Measurements from ENCODE around the gene CAGE1. TPM values are rescaled to one million over a fixed set of nuclear protein-coding genes. Genes with fewer than 3 reads are reported as not detected.

Gene CAGE1
- total and polyA plus RNA-seq, 2 donors (not counting 3 experiments of a cell fraction or from before 2014, with no cell fraction given): not detected

DNA sequence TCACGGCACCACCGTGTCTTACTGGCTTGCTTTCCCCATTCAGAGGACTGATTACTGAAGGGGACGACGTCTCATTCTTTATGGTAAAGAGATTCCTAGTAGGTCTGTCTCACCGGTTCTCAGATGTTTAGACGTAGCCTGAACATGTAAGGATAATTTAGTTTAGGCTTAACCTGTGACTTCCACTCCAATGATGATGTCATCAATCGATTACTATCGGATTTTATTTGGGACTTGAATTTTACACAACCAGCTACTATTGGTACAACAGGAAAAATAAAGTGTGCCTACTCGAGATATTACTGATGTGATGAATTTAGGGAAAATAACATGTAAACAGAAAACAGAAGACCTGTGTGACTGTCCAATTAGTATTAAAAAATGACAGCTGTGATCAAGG lies 72.0 kb downstream of the CAGE1 start:
- no peak for TF ChIP-seq MAX (IDR thresholded peaks at IDR 0.05; ENCODE audit: insufficient read depth, insufficient read length)
- TF ChIP-seq GATA2 (IDR thresholded peaks at IDR 0.05; ENCODE audit: insufficient read depth, insufficient read length, low read depth, low read length): no peak
- no peak for TF ChIP-seq MYC (IDR thresholded peaks at IDR 0.05; ENCODE audit: low read depth, low read length)
- no peak for TF ChIP-seq POLR2AphosphoS5 (IDR thresholded peaks at IDR 0.05; ENCODE audit: insufficient read depth, low read depth, low read length)
- no peak for TF ChIP-seq FOS (IDR thresholded peaks at IDR 0.05; ENCODE audit: borderline replicate concordance, insufficient read depth, low read length)
- TF ChIP-seq EZH2 (IDR thresholded peaks at IDR 0.05; ENCODE audit: borderline replicate concordance, low read depth, low read length, severe bottlenecking): no peak
- TF ChIP-seq JUN (IDR thresholded peaks at IDR 0.05; ENCODE audit: borderline replicate concordance, insufficient read depth, insufficient read length, low read depth): no peak
- TF ChIP-seq POLR2A (IDR thresholded peaks at IDR 0.05; ENCODE audit: low read depth, low read length): no peak
- TF ChIP-seq, protein P1, sequence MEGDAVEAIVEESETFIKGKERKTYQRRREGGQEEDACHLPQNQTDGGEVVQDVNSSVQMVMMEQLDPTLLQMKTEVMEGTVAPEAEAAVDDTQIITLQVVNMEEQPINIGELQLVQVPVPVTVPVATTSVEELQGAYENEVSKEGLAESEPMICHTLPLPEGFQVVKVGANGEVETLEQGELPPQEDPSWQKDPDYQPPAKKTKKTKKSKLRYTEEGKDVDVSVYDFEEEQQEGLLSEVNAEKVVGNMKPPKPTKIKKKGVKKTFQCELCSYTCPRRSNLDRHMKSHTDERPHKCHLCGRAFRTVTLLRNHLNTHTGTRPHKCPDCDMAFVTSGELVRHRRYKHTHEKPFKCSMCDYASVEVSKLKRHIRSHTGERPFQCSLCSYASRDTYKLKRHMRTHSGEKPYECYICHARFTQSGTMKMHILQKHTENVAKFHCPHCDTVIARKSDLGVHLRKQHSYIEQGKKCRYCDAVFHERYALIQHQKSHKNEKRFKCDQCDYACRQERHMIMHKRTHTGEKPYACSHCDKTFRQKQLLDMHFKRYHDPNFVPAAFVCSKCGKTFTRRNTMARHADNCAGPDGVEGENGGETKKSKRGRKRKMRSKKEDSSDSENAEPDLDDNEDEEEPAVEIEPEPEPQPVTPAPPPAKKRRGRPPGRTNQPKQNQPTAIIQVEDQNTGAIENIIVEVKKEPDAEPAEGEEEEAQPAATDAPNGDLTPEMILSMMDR (IDR thresholded peaks at IDR 0.05; ENCODE audit: extremely low read depth in 1 of 2, insufficient read depth in 1 of 2, low read depth in 1 of 2, low read length in 2 of 2): no peak
- H3K9me3 ChIP-seq (replicated peaks; ENCODE audit: control insufficient read depth, insufficient read depth, low read length): no peaks in the 10 kb centered on the region
- H3K4me3 ChIP-seq (replicated peaks in 1 of 3; ENCODE audit: insufficient read depth in 1 of 3, low read depth in 1 of 3, low read length in 3 of 3): no peak overlapping the region
- H3K9me1 ChIP-seq (replicated peaks; ENCODE audit: control insufficient read depth, extremely low read depth, insufficient read depth, low read length): no peaks in the 10 kb centered on the region
- no peaks in the 10 kb centered on the region for H3K36me3 ChIP-seq (ENCODE audit: control insufficient read depth in 2 of 2, extremely low read depth in 1 of 2, insufficient read depth in 2 of 2, low read length in 2 of 2)
- no peaks in the 10 kb centered on the region for H4K20me1 ChIP-seq (replicated peaks; ENCODE audit: control insufficient read depth, extremely low read depth, insufficient read depth, low read length)
- H3K4me2 ChIP-seq (ENCODE audit: insufficient read depth, low read length): no peak overlapping the region
- ChIA-PET POLR2A (no interaction called here), CTCF (no interaction called here)
- dilution Hi-C loops (cut with MboI; ENCODE audit: extremely low pct_ligation_motif_present, low sequenced_read_pairs): no loop called here
- peaks cover 4% of the 10 kb centered on the region for H3K4me1 ChIP-seq (ENCODE audit: control insufficient read depth, extremely low read depth, insufficient read depth, low read length)
- BruUV-seq (replicated peaks): no TSS peak
- H3K79me2 ChIP-seq (ENCODE audit: control insufficient read depth, insufficient read depth, low read length): peaks cover 4% of the 10 kb centered on the region
- FAIRE-seq (no peak), DNase-seq (ENCODE audit: low read depth, low spot score) (no peak)
- H3K27me3 ChIP-seq (ENCODE audit: control insufficient read depth in 2 of 2, insufficient read depth in 2 of 2, low read length in 2 of 2): peaks cover 0 to 2% of the 10 kb centered on the region in 2 experiments
- H3K9ac ChIP-seq (replicated peaks; ENCODE audit: extremely low read depth, insufficient read depth, low read length): no peak overlapping the region
- intact Hi-C loops (cut with micrococcal nuclease): no loop called here
- H3K27ac ChIP-seq (ENCODE audit: insufficient read depth, low read depth, low read length): no peak overlapping the region
- H2AFZ ChIP-seq (ENCODE audit: low read depth, low read length): no peak overlapping the region

Measured in endothelial cell of umbilical vein (primary cell).